ENCODE results near the gene TMED1. TPM values are rescaled to one million over a fixed set of nuclear protein-coding genes. Genes with fewer than 3 reads are reported as not detected.

Gene TMED1
- total and polyA plus RNA-seq, 9 of the 15 experiments (the other 6 are each of a cell fraction or from before 2014, with no cell fraction given) = 0.86 to 30.2 (median 23.5) TPM

- TF ChIP-seq BDP1 (IDR thresholded peaks at IDR 0.05; ENCODE audit: insufficient read depth, insufficient read length) = no peak
- TF ChIP-seq GATA2 (CRISPR knock-in tag; IDR thresholded peaks at IDR 0.05) = peak; percentile 32; the same call in 1 of the 2 replicates
- TF ChIP-seq EGR1 (conservative IDR thresholded peaks at IDR 0.05) = peak; percentile 62
- peak; percentile 86 for TF ChIP-seq BHLHE40 (IDR thresholded peaks at IDR 0.05; ENCODE audit: low read length)
- TF ChIP-seq NFIC (IDR thresholded peaks at IDR 0.05) = peak; percentile 56
- TF ChIP-seq DMBX1 (CRISPR knock-in tag; IDR thresholded peaks at IDR 0.05; ENCODE audit: borderline replicate concordance) = peak; percentile 65
- TF ChIP-seq HNRNPUL1 (IDR thresholded peaks at IDR 0.05; ENCODE audit: low read length) = no peak
- TF ChIP-seq ZNF175 (CRISPR knock-in tag; IDR thresholded peaks at IDR 0.05; ENCODE audit: low read depth) = 0 out of 2 replicates have a peak, but pooled peaks have one; percentile 34
- 0 out of 4 replicates have a peak, but pooled peaks of 1 of the 2 experiments have one; percentile 28 for TF ChIP-seq ARNT (IDR thresholded peaks at IDR 0.05)
- 0 out of 2 replicates have a peak, but pooled peaks have one; percentile 32 for TF ChIP-seq BCL6 (CRISPR knock-in tag; IDR thresholded peaks at IDR 0.05)
- no peak for TF ChIP-seq TOE1 (IDR thresholded peaks at IDR 0.05; ENCODE audit: borderline replicate concordance)
- TF ChIP-seq TOE1 (CRISPR knock-in tag; IDR thresholded peaks at IDR 0.05; ENCODE audit: borderline replicate concordance, low read depth) = no peak
- TF ChIP-seq USF1 (CRISPR knock-in tag; IDR thresholded peaks at IDR 0.05) = 0 out of 2 replicates have a peak, but pooled peaks have one; percentile 39
- peak in 1 of 2 experiments; percentile 55; a peak in 1 of 4 replicates for TF ChIP-seq TEAD1 (CRISPR knock-in tag; IDR thresholded peaks at IDR 0.05)
- TF ChIP-seq TAF1 (IDR thresholded peaks at IDR 0.05; ENCODE audit: control insufficient read depth, extremely low read depth, insufficient read depth, low read length, severe bottlenecking) = no peak
- peak; percentile 29 to 86 (median 45) for TF ChIP-seq YY1 (IDR thresholded peaks at IDR 0.05; ENCODE audit: borderline replicate concordance in 1 of 3, control insufficient read depth in 1 of 3, extremely low read depth in 1 of 3, insufficient read depth in 3 of 3, insufficient read length in 1 of 3, insufficient replicate concordance in 2 of 3, low read depth in 1 of 3, low read length in 2 of 3)
- TF ChIP-seq DACH1 (IDR thresholded peaks at IDR 0.05; ENCODE audit: partially characterized antibody) = peak; percentile 57
- TF ChIP-seq, protein P1, sequence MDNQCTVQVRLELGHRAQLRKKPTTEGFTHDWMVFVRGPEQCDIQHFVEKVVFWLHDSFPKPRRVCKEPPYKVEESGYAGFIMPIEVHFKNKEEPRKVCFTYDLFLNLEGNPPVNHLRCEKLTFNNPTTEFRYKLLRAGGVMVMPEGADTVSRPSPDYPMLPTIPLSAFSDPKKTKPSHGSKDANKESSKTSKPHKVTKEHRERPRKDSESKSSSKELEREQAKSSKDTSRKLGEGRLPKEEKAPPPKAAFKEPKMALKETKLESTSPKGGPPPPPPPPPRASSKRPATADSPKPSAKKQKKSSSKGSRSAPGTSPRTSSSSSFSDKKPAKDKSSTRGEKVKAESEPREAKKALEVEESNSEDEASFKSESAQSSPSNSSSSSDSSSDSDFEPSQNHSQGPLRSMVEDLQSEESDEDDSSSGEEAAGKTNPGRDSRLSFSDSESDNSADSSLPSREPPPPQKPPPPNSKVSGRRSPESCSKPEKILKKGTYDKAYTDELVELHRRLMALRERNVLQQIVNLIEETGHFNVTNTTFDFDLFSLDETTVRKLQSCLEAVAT (IDR thresholded peaks at IDR 0.05) = 0 out of 4 replicates have a peak, but pooled peaks of 1 of the 2 experiments have one; percentile 16
- no peak for TF ChIP-seq GABPB2 (CRISPR knock-in tag; conservative IDR thresholded peaks at IDR 0.05)
- TF ChIP-seq TAL1 (IDR thresholded peaks at IDR 0.05) = peak; percentile 86
- no peak for TF ChIP-seq HDAC8 (tag; IDR thresholded peaks at IDR 0.05)
- TF ChIP-seq ZNF639 (CRISPR knock-in tag; conservative IDR thresholded peaks at IDR 0.05 in 1 of 2, IDR thresholded peaks at IDR 0.05 in 1 of 2) = peak in 1 of 2 experiments; percentile 57; a peak in 1 of 4 replicates
- peak; percentile 31 for TF ChIP-seq CCNT2 (IDR thresholded peaks at IDR 0.05; ENCODE audit: borderline replicate concordance, extremely low read depth, insufficient read length, low read depth, low read length)
Measured at GRCh38 chr19:10839114-10840050, 3.4 kb upstream of the TMED1 start (continued).

Data from K562 (cell line).